IMR-90 (cell line): ENCODE results near the gene MALSU1.

Experiments
- BHLHE40 ChIP-seq: fragments of 150-350 bp; IDR thresholded peaks from 2 replicates; pipeline ENCODE4 v1.6.1; 2016; ENCODE audit warnings: mild to moderate bottlenecking, low read depth, low read length
- MAFK ChIP-seq: IDR thresholded peaks from 2 replicates; pipeline ENCODE4 v1.6.1; 2012; ENCODE audit warnings: low read depth, low read length, improper control_type of control experiment
- MAZ ChIP-seq: IDR thresholded peaks from 2 replicates; pipeline ENCODE4 v1.6.1; 2012; ENCODE audit warnings: low read depth, mild to moderate bottlenecking, low read length, improper control_type of control experiment, moderate library complexity, borderline replicate concordance
- MXI1 ChIP-seq: IDR thresholded peaks from 2 replicates; pipeline ENCODE4 v1.6.1; 2012; ENCODE audit warnings: low read depth, mild to moderate bottlenecking, low read length, moderate library complexity, borderline replicate concordance
- NFE2L2 ChIP-seq: fragments of 150-350 bp; IDR thresholded peaks from 2 replicates; pipeline ENCODE4 v1.6.1; 2016; ENCODE audit warnings: low read depth, mild to moderate bottlenecking, low read length
- POLR2A ChIP-seq: IDR thresholded peaks from 2 replicates; pipeline ENCODE4 v1.6.1; 2012; ENCODE audit warnings: mild to moderate bottlenecking, low read depth, low read length
- RAD21 ChIP-seq: IDR thresholded peaks from 2 replicates; pipeline ENCODE4 v1.6.1; 2012; ENCODE audit warnings: low read length, improper control_type of control experiment
- RCOR1 ChIP-seq: IDR thresholded peaks from 2 replicates; pipeline ENCODE4 v1.6.1; 2012; ENCODE audit warnings: mild to moderate bottlenecking, low read length, improper control_type of control experiment; ENCODE audit not compliant: insufficient replicate concordance
- RFX5 ChIP-seq: IDR thresholded peaks from 2 replicates; pipeline ENCODE4 v1.8.0; 2012; ENCODE audit warnings: low read depth, mild to moderate bottlenecking, low read length, moderate library complexity
- SMC3 ChIP-seq: fragments of 150-350 bp; IDR thresholded peaks from 2 replicates; pipeline ENCODE4 v1.6.1; 2016; ENCODE audit warnings: low read depth, mild to moderate bottlenecking, antibody characterized with exemption, low read length, moderate library complexity
- TF ChIP-seq, protein P1 (sequence below): conservative IDR thresholded peaks from 2 replicates; pipeline ENCODE4 v1.5.1; 2012; ENCODE audit warnings: mild to moderate bottlenecking, low read depth, low read length, improper control_type of control experiment
- TF ChIP-seq, protein P2 (sequence below): fragments of 150-350 bp; IDR thresholded peaks from 2 replicates; pipeline ENCODE4 v1.6.1; 2017; ENCODE audit warnings: mild to moderate bottlenecking, antibody characterized with exemption, low read length, low read depth
- TF ChIP-seq, protein P3 (sequence below): fragments of 150-350 bp; IDR thresholded peaks from 2 replicates; pipeline ENCODE4 v1.6.1; 2016; ENCODE audit warnings: low read depth, mild to moderate bottlenecking, low read length, moderate library complexity, borderline replicate concordance

DNA sequence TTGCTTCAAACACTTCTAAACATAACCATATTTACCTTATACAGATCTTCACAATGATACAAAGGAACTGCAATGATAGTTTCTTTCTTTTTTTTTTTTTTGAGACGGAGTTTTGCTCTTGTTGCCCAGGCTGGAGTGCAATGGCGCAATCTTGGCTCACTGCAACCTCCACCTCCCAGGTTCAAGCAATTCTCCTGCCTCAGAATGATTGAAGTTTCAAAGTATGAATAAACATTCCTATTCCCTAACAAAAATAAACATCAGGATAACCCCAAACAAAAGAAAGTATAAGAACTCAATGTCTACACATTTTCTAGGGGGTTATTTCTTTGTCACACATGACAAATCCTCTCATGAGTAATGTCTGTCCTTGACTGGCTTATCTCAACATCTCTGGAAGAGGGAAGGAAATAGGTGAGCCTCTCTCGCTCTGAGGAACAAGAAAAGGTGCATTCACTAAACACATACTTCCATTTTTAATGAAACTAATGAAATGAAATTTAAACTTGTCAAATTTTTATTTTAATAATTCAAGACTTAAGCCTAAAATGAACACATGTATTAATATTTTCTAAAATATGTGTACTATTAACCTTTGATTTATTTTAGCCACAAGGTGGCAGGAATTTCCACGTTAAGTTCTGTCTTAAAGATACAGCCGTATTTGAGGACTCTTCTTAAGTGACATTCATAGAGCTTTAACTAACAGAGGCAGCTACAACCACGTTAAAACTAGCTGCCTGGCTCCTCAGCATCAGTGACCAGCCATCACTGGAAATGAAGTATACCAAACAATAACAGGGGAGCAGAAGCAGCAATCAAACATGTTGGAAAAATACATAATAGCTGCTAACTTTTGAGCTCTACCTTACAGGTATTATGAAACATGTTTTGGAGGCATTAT lies 58.3 kb downstream of the MALSU1 start:
- TF ChIP-seq, protein P1, sequence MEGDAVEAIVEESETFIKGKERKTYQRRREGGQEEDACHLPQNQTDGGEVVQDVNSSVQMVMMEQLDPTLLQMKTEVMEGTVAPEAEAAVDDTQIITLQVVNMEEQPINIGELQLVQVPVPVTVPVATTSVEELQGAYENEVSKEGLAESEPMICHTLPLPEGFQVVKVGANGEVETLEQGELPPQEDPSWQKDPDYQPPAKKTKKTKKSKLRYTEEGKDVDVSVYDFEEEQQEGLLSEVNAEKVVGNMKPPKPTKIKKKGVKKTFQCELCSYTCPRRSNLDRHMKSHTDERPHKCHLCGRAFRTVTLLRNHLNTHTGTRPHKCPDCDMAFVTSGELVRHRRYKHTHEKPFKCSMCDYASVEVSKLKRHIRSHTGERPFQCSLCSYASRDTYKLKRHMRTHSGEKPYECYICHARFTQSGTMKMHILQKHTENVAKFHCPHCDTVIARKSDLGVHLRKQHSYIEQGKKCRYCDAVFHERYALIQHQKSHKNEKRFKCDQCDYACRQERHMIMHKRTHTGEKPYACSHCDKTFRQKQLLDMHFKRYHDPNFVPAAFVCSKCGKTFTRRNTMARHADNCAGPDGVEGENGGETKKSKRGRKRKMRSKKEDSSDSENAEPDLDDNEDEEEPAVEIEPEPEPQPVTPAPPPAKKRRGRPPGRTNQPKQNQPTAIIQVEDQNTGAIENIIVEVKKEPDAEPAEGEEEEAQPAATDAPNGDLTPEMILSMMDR, result peak; percentile 43
- TF ChIP-seq POLR2A (no peak), MAFK (no peak), NFE2L2 (no peak), MXI1 (no peak), MAZ (no peak), SMC3 (peak; percentile 8; the same call in 1 of the 2 replicates), RCOR1 (no peak), BHLHE40 (no peak), RAD21 (peak; percentile 41), RFX5 (no peak)
- TF ChIP-seq, protein P2, sequence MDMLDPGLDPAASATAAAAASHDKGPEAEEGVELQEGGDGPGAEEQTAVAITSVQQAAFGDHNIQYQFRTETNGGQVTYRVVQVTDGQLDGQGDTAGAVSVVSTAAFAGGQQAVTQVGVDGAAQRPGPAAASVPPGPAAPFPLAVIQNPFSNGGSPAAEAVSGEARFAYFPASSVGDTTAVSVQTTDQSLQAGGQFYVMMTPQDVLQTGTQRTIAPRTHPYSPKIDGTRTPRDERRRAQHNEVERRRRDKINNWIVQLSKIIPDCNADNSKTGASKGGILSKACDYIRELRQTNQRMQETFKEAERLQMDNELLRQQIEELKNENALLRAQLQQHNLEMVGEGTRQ, result no peak
- TF ChIP-seq, protein P3, sequence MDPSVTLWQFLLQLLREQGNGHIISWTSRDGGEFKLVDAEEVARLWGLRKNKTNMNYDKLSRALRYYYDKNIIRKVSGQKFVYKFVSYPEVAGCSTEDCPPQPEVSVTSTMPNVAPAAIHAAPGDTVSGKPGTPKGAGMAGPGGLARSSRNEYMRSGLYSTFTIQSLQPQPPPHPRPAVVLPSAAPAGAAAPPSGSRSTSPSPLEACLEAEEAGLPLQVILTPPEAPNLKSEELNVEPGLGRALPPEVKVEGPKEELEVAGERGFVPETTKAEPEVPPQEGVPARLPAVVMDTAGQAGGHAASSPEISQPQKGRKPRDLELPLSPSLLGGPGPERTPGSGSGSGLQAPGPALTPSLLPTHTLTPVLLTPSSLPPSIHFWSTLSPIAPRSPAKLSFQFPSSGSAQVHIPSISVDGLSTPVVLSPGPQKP, result no peak
